ENCODE measurements around the gene EEF1G. TPM values are rescaled to one million over a fixed set of nuclear protein-coding genes. Genes with fewer than 3 reads are reported as not detected.

Gene EEF1G
- total and polyA plus RNA-seq, 9 of the 15 experiments (the other 6 are each of a cell fraction or from before 2014, with no cell fraction given): 985 to 2,349 (median 2,035) TPM

GRCh38 chr11:62556108-62556874 is 17.4 kb downstream of the EEF1G start (continued):
- TF ChIP-seq FUS (optimal IDR thresholded peaks at IDR 0.05; ENCODE audit: low read depth, low read length): no peak
- peak; percentile 95 for TF ChIP-seq RFX5 (IDR thresholded peaks at IDR 0.05; ENCODE audit: low read depth, low read length)
- TF ChIP-seq, protein P1, sequence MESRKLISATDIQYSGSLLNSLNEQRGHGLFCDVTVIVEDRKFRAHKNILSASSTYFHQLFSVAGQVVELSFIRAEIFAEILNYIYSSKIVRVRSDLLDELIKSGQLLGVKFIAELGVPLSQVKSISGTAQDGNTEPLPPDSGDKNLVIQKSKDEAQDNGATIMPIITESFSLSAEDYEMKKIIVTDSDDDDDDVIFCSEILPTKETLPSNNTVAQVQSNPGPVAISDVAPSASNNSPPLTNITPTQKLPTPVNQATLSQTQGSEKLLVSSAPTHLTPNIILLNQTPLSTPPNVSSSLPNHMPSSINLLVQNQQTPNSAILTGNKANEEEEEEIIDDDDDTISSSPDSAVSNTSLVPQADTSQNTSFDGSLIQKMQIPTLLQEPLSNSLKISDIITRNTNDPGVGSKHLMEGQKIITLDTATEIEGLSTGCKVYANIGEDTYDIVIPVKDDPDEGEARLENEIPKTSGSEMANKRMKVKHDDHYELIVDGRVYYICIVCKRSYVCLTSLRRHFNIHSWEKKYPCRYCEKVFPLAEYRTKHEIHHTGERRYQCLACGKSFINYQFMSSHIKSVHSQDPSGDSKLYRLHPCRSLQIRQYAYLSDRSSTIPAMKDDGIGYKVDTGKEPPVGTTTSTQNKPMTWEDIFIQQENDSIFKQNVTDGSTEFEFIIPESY (CRISPR knock-in tag; IDR thresholded peaks at IDR 0.05): peak; percentile 10; the same call in 1 of the 2 replicates
- no peak for TF ChIP-seq ZNF696 (CRISPR knock-in tag; conservative IDR thresholded peaks at IDR 0.05)
- TF ChIP-seq RUNX1 (IDR thresholded peaks at IDR 0.05; ENCODE audit: low read depth): no peak
- peak; percentile 43; the same call in 1 of the 2 replicates for TF ChIP-seq ZNF311 (CRISPR knock-in tag; IDR thresholded peaks at IDR 0.05)
- 0 out of 2 replicates have a peak, but pooled peaks have one; percentile 9 for TF ChIP-seq DPF2 (IDR thresholded peaks at IDR 0.05)
- TF ChIP-seq HNRNPUL1 (IDR thresholded peaks at IDR 0.05; ENCODE audit: low read length): no peak
- no peak for TF ChIP-seq ZBED1 (IDR thresholded peaks at IDR 0.05)
- TF ChIP-seq FOXA3 (CRISPR knock-in tag; conservative IDR thresholded peaks at IDR 0.05 in 1 of 2, IDR thresholded peaks at IDR 0.05 in 1 of 2): 0 out of 4 replicates have a peak, but pooled peaks of 1 of the 2 experiments have one; percentile 38
- TF ChIP-seq, protein P2, sequence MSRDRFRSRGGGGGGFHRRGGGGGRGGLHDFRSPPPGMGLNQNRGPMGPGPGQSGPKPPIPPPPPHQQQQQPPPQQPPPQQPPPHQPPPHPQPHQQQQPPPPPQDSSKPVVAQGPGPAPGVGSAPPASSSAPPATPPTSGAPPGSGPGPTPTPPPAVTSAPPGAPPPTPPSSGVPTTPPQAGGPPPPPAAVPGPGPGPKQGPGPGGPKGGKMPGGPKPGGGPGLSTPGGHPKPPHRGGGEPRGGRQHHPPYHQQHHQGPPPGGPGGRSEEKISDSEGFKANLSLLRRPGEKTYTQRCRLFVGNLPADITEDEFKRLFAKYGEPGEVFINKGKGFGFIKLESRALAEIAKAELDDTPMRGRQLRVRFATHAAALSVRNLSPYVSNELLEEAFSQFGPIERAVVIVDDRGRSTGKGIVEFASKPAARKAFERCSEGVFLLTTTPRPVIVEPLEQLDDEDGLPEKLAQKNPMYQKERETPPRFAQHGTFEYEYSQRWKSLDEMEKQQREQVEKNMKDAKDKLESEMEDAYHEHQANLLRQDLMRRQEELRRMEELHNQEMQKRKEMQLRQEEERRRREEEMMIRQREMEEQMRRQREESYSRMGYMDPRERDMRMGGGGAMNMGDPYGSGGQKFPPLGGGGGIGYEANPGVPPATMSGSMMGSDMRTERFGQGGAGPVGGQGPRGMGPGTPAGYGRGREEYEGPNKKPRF (IDR thresholded peaks at IDR 0.05; ENCODE audit: low read depth, low read length): no peak
- 0 out of 2 replicates have a peak, but pooled peaks have one; percentile 30 for TF ChIP-seq ATF4 (CRISPR knock-in tag; IDR thresholded peaks at IDR 0.05)
- TF ChIP-seq STAT6 (CRISPR knock-in tag; IDR thresholded peaks at IDR 0.05): no peak
- TF ChIP-seq CREB3 (tag; conservative IDR thresholded peaks at IDR 0.05; ENCODE audit: low read depth): no peak
- TF ChIP-seq STAG1 (CRISPR knock-in tag; IDR thresholded peaks at IDR 0.05; ENCODE audit: borderline replicate concordance): no peak
- TF ChIP-seq, protein P3, sequence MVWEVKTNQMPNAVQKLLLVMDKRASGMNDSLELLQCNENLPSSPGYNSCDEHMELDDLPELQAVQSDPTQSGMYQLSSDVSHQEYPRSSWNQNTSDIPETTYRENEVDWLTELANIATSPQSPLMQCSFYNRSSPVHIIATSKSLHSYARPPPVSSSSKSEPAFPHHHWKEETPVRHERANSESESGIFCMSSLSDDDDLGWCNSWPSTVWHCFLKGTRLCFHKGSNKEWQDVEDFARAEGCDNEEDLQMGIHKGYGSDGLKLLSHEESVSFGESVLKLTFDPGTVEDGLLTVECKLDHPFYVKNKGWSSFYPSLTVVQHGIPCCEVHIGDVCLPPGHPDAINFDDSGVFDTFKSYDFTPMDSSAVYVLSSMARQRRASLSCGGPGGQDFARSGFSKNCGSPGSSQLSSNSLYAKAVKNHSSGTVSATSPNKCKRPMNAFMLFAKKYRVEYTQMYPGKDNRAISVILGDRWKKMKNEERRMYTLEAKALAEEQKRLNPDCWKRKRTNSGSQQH (CRISPR knock-in tag; IDR thresholded peaks at IDR 0.05): 0 out of 2 replicates have a peak, but pooled peaks have one; percentile 46

All from K562 (cell line).